Endothelial cell of umbilical vein (primary cell): ENCODE data around the gene FBLN2. TPM values are rescaled to one million over a fixed set of nuclear protein-coding genes. Genes with fewer than 3 reads are reported as not detected.

Experiments used
- BruUV-seq: library from RNA; stranded (reverse); fragments of 400-500 nt; replicated peaks from 2 replicates; lab custom pipeline; 2021; lab: Mats Ljungman, UMichigan
- CTCF ChIA-PET: fragments of 300-600, 350-600 bp; sonication (Branson Sonifier 250); formaldehyde crosslinking; loops from one replicate; lab custom pipeline; 2021; ENCODE audit warnings: antibody characterized with exemption, inconsistent platforms; lab: Charles Lee
- POLR2A ChIA-PET: fragments of 300-600, 350-600 bp; sonication (Branson Sonifier 250); formaldehyde crosslinking; loops from one replicate; lab custom pipeline; 2021; ENCODE audit warnings: antibody characterized with exemption, inconsistent platforms; lab: Charles Lee
- DNase-seq: peaks from one replicate; pipeline ENCODE4 v3.0.0-alpha.2; 2011; ENCODE audit warnings: low read depth, low spot score
- FAIRE-seq: peaks from 2 replicates; lab custom pipeline; 2011; peaks lifted over from hg19 to GRCh38; lab: Jason Lieb, UNC
- H2AFZ ChIP-seq: 2 replicates; pipeline ENCODE4 v1.6.0; 2012; ENCODE audit warnings: low read depth, low read length, control low read depth, inconsistent platforms
- H3K27ac ChIP-seq: 2 replicates; pipeline ENCODE4 v1.5.1; 2011; ENCODE audit warnings: low read depth, mild to moderate bottlenecking, control low read depth, low read length, moderate library complexity; ENCODE audit not compliant: insufficient read depth
- H3K27me3 ChIP-seq, 2 experiments: 2 replicates each; pipeline versions ENCODE4 v1.6.0 to v1.6.1; 2011; ENCODE audit warnings: low read length in 2 of 2, mixed read lengths in 1 of 2; ENCODE audit not compliant: control insufficient read depth in 2 of 2, insufficient read depth in 2 of 2
- H3K36me3 ChIP-seq, 2 experiments: 2 replicates in 1 of 2; 3 replicates in 1 of 2; pipeline ENCODE4 v1.5.1; 2011; ENCODE audit warnings: low read length in 2 of 2, mild to moderate bottlenecking in 1 of 2, moderate library complexity in 1 of 2; ENCODE audit not compliant: control insufficient read depth in 2 of 2, insufficient read depth in 2 of 2; ENCODE audit errors: extremely low read depth in 1 of 2
- H3K4me1 ChIP-seq: 3 replicates; pipeline ENCODE4 v1.5.1; 2011; ENCODE audit warnings: mild to moderate bottlenecking, low read length; ENCODE audit not compliant: control insufficient read depth, insufficient read depth; ENCODE audit errors: extremely low read depth
- H3K4me2 ChIP-seq: 2 replicates; pipeline ENCODE4 v1.6.1; 2011; ENCODE audit warnings: low read length, control low read depth, mixed read lengths; ENCODE audit not compliant: insufficient read depth
- H3K4me3 ChIP-seq, 3 experiments: fragments of 200-600 bp in 1 of 3; sonication (generic), shearing (Covaris generic) in 1 of 3; replicated peaks in 1 of 3; 2 replicates each; pipeline ENCODE4 v1.5.1; 2011 to 2016; ENCODE audit warnings: control low read depth in 3 of 3, low read length in 3 of 3, mild to moderate bottlenecking in 2 of 3, inconsistent platforms in 1 of 3, low read depth in 1 of 3, moderate library complexity in 1 of 3; ENCODE audit not compliant: insufficient read depth in 1 of 3
- H3K79me2 ChIP-seq: 2 replicates; pipeline ENCODE4 v1.6.0; 2012; ENCODE audit warnings: low read length, inconsistent platforms; ENCODE audit not compliant: control insufficient read depth, insufficient read depth
- H3K9ac ChIP-seq: replicated peaks from 2 replicates; pipeline ENCODE3; 2011; ENCODE audit warnings: low read length, control low read depth; ENCODE audit not compliant: insufficient read depth; ENCODE audit errors: extremely low read depth
- H3K9me1 ChIP-seq: replicated peaks from 3 replicates; pipeline ENCODE4 v1.6.0; 2011; ENCODE audit warnings: mild to moderate bottlenecking, low read length; ENCODE audit not compliant: control insufficient read depth, insufficient read depth; ENCODE audit errors: extremely low read depth
- H3K9me3 ChIP-seq: replicated peaks from 2 replicates; pipeline ENCODE4 v1.5.1; 2012; ENCODE audit warnings: low read length, inconsistent platforms; ENCODE audit not compliant: control insufficient read depth, insufficient read depth
- H4K20me1 ChIP-seq: replicated peaks from 2 replicates; pipeline ENCODE3; 2011; ENCODE audit warnings: mild to moderate bottlenecking, low read length; ENCODE audit not compliant: control insufficient read depth, insufficient read depth; ENCODE audit errors: extremely low read depth
- CTCF ChIP-seq, 2 donors: IDR thresholded peaks; 1 replicate in 1 of 2; 2 replicates in 1 of 2; pipeline ENCODE4 v1.5.1; 2011; ENCODE audit warnings: low read length in 2 of 2, mild to moderate bottlenecking in 2 of 2, moderate library complexity in 2 of 2, control low read depth in 1 of 2, inconsistent platforms in 1 of 2, low read depth in 1 of 2; ENCODE audit not compliant: insufficient read depth in 1 of 2; ENCODE audit errors: extremely low read depth in 1 of 2
- EZH2 ChIP-seq: IDR thresholded peaks from 2 replicates; pipeline ENCODE4 v1.6.1; 2012; ENCODE audit warnings: borderline replicate concordance, low read depth, mild to moderate bottlenecking, moderate library complexity, low read length, inconsistent platforms; ENCODE audit not compliant: severe bottlenecking
- FOS ChIP-seq: IDR thresholded peaks from 2 replicates; pipeline ENCODE4 v1.6.1; 2011; ENCODE audit warnings: mild to moderate bottlenecking, low read length, moderate library complexity, borderline replicate concordance; ENCODE audit not compliant: insufficient read depth
- GATA2 ChIP-seq: IDR thresholded peaks from 2 replicates; pipeline ENCODE4 v1.7.0; 2011; ENCODE audit warnings: low read depth, mild to moderate bottlenecking, moderate library complexity, mixed read lengths, low read length; ENCODE audit not compliant: insufficient read length, insufficient read depth
- JUN ChIP-seq: IDR thresholded peaks from 2 replicates; pipeline ENCODE4 v1.6.1; 2011; ENCODE audit warnings: borderline replicate concordance, low read depth; ENCODE audit not compliant: insufficient read length, insufficient read depth
- MYC ChIP-seq: IDR thresholded peaks from one replicate; pipeline ENCODE4 v1.6.1; 2011; ENCODE audit warnings: mild to moderate bottlenecking, low read depth, low read length
- POLR2A ChIP-seq: IDR thresholded peaks from 2 replicates; pipeline ENCODE4 v1.6.1; 2012; ENCODE audit warnings: low read depth, mild to moderate bottlenecking, control low read depth, low read length
- POLR2AphosphoS5 ChIP-seq: IDR thresholded peaks from 2 replicates; pipeline ENCODE4 v1.6.1; 2012; ENCODE audit warnings: low read depth, mild to moderate bottlenecking, control low read depth, low read length, moderate library complexity; ENCODE audit not compliant: insufficient read depth
- dilution Hi-C: fragments of 300-500 bp; cut with MboI; formaldehyde crosslinking; loops from one replicate; pipeline ENCODE4 v1.15.0; 2019; ENCODE audit warnings: low sequenced_read_pairs; ENCODE audit not compliant: extremely low pct_ligation_motif_present
- intact Hi-C: fragments of 100-400 bp; cut with micrococcal nuclease; formaldehyde crosslinking; loops from one replicate; pipeline ENCODE4 v1.10.0; 2022
- polyA plus RNA-seq, 4 experiments: library from polyadenylated mRNA; depleted of rRNA in 3 of 4; stranded (reverse) in 3 of 4; unstranded in 1 of 4; fragments of >200 nt; gene quantifications; 2 replicates each; pipeline versions ENCODE4 v1.2.1 to v1.2.3, GENCODE V29; 2011 to 2012; ENCODE audit warnings: missing spikeins in 1 of 4
- total RNA-seq: library from RNA; stranded (reverse); gene quantifications from 2 replicates; pipeline ENCODE4 v1.2.3, GENCODE V29; 2021
- TF ChIP-seq, protein P1 (sequence below): IDR thresholded peaks from 2 replicates; pipeline ENCODE4 v1.6.1; 2011; ENCODE audit not compliant: insufficient read depth, insufficient read length

Gene FBLN2
- total and polyA plus RNA-seq, 2 donors (not counting 3 experiments of a cell fraction or from before 2014, with no cell fraction given), result 1.4 to 1.9 TPM

GRCh38 chr3:13612829-13613228 lies 63.9 kb downstream of the FBLN2 start:
- no peaks in the 10 kb centered on the region for H3K4me1 ChIP-seq
- TF ChIP-seq MYC (no peak), GATA2 (no peak), FOS (no peak), POLR2AphosphoS5 (no peak)
- no peak for DNase-seq
- no peak overlapping the region for H3K9ac ChIP-seq
- CTCF ChIA-PET, result no interaction called here
- H3K4me2 ChIP-seq, result no peak overlapping the region
- intact Hi-C loops, result no loop called here
- no peaks in the 10 kb centered on the region for H3K9me1 ChIP-seq
- no peaks in the 10 kb centered on the region for H3K27me3 ChIP-seq
- no peak overlapping the region for H3K27ac ChIP-seq
- no peaks in the 10 kb centered on the region for H3K36me3 ChIP-seq
- H3K9me3 ChIP-seq, result no peaks in the 10 kb centered on the region
- no peak overlapping the region for H3K4me3 ChIP-seq
- dilution Hi-C loops, result no loop called here
- POLR2A ChIA-PET, result no interaction called here
- BruUV-seq, result no TSS peak
- FAIRE-seq, result no peak
- H3K79me2 ChIP-seq, result no peaks in the 10 kb centered on the region
- H4K20me1 ChIP-seq, result no peaks in the 10 kb centered on the region
- no peak overlapping the region for H2AFZ ChIP-seq

DNA sequence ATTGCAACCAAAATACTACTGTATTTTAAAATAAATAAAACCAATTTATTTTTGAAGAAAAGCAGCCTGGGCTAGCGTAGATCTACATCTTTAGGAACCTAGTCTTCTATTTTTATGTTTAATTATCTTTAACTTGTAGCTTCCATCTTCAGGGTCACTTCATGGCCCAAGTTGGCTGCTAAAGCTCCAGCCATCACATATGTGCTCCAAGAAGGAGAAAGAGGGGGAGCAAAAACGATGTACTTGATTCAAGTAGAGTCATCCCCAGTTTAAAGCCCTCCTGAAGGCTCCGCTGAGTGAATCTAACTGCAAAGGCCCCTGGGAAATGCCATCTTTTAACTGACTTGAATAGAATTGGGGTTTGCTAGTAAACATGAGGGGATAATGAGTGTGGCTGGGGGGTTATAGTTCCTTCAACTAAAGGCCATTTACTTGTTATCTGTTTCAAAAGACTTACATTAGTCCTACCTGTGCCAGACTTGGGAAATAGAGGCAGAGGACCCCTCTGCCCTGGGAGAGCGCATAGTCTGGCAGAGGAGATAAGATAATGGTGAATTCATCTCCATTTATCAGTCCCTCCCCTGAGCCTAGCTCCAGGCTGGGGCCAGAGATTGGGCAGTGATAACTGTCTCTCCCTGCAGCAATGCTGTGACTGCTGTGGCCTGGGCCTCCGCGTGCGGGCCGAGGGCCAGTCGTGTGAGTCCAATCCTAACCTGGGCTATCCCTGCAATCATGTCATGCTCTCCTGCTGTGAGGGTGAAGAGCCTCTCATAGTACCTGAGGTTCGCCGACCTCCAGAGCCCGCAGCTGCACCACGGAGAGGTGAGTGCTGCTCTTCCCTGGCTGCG lies 64.6 kb downstream of the FBLN2 start:
- dilution Hi-C loops, result no loop called here

More for the DNA sequence above, 64.6 kb downstream of the FBLN2 start:
- H3K36me3 ChIP-seq, result no peaks in the 10 kb centered on the region
- no peak overlapping the region for H3K4me2 ChIP-seq
- no peaks in the 10 kb centered on the region for H3K27me3 ChIP-seq
- no peak overlapping the region for H2AFZ ChIP-seq
- FAIRE-seq, result no peak
- no peaks in the 10 kb centered on the region for H3K79me2 ChIP-seq
- POLR2A ChIA-PET, result no interaction called here
- no peak for DNase-seq
- no peak overlapping the region for H3K4me3 ChIP-seq
- no peak overlapping the region for H3K27ac ChIP-seq
- no peaks in the 10 kb centered on the region for H3K4me1 ChIP-seq
- H3K9ac ChIP-seq, result no peak overlapping the region
- CTCF ChIA-PET, result no interaction called here
- H3K9me3 ChIP-seq, result no peaks in the 10 kb centered on the region
- TF ChIP-seq GATA2 (no peak), CTCF (IDR thresholded peaks at IDR 0.05; ENCODE audit: extremely low read depth in 1 of 2, insufficient read depth in 1 of 2, low read depth in 1 of 2, low read length in 2 of 2) (no peak), MYC (no peak), POLR2A (no peak), JUN (no peak), FOS (no peak), POLR2AphosphoS5 (no peak), EZH2 (no peak)
- TF ChIP-seq, protein P1, sequence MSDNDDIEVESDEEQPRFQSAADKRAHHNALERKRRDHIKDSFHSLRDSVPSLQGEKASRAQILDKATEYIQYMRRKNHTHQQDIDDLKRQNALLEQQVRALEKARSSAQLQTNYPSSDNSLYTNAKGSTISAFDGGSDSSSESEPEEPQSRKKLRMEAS, result no peak
- H3K9me1 ChIP-seq, result no peaks in the 10 kb centered on the region
- no peaks in the 10 kb centered on the region for H4K20me1 ChIP-seq
- intact Hi-C loops, result no loop called here
- BruUV-seq, result no TSS peak
